Neural cell (in vitro differentiated cells): ENCODE data around the gene SLC25A17. TPM values are rescaled to one million over a fixed set of nuclear protein-coding genes. Genes with fewer than 3 reads are reported as not detected.

Source experiments
- H2AFZ ChIP-seq: fragments of 200-600, 300-800 bp; sonication (generic), shearing (Covaris generic); 2 replicates; pipeline ENCODE4 v1.6.0; 2014; ENCODE audit warnings: low read depth, mild to moderate bottlenecking, antibody characterized with exemption, low read length, moderate library complexity
- H3F3A ChIP-seq: fragments of 200-600 bp; shearing (Covaris generic); 2 replicates; pipeline ENCODE4 v1.6.1; 2016; ENCODE audit warnings: mild to moderate bottlenecking, moderate library complexity, mixed read lengths, antibody characterized with exemption, low read length; ENCODE audit not compliant: insufficient read depth, poor library complexity, severe bottlenecking
- H3K27ac ChIP-seq: fragments of 200-600, 300-800 bp; sonication (generic), shearing (Covaris generic); 2 replicates; pipeline ENCODE4 v1.5.1; 2014; ENCODE audit warnings: mild to moderate bottlenecking, low read length, moderate library complexity
- H3K27me3 ChIP-seq: fragments of 300-800, 200-600 bp; sonication (generic), shearing (Covaris generic); 2 replicates; pipeline ENCODE4 v1.6.0; 2014; ENCODE audit warnings: mild to moderate bottlenecking, low read depth, low read length, moderate library complexity; ENCODE audit not compliant: insufficient read depth
- H3K36me3 ChIP-seq: fragments of 300-800, 200-600 bp; sonication (generic), shearing (Covaris generic); 2 replicates; pipeline ENCODE4 v1.5.1; 2014; ENCODE audit warnings: mild to moderate bottlenecking, antibody characterized with exemption, low read length, moderate library complexity; ENCODE audit not compliant: insufficient read depth
- H3K4me2 ChIP-seq: fragments of 300-800, 200-600 bp; sonication (generic), shearing (Covaris generic); 2 replicates; pipeline ENCODE4 v1.6.0; 2014; ENCODE audit warnings: mild to moderate bottlenecking, low read length
- H3K4me3 ChIP-seq: fragments of 300-800, 200-600 bp; sonication (generic), shearing (Covaris generic); 2 replicates; pipeline ENCODE4 v1.5.1; 2014; ENCODE audit warnings: mild to moderate bottlenecking, low read length, moderate library complexity
- H3K79me2 ChIP-seq: fragments of 200-600 bp; shearing (Covaris generic); replicated peaks from 2 replicates; pipeline ENCODE4 v1.6.0; 2014; ENCODE audit warnings: mild to moderate bottlenecking, low read length, moderate library complexity; ENCODE audit not compliant: insufficient read depth
- H3K9ac ChIP-seq: fragments of 300-800, 200-600 bp; sonication (generic), shearing (Covaris generic); 2 replicates; pipeline ENCODE4 v1.6.1; 2016; ENCODE audit warnings: mild to moderate bottlenecking, low read length, mixed read lengths
- H3K9me2 ChIP-seq: fragments of 200-600 bp; shearing (Covaris generic); 2 replicates; pipeline ENCODE4 v1.6.1; 2016; ENCODE audit warnings: mild to moderate bottlenecking, low read length, mixed read lengths; ENCODE audit not compliant: insufficient read depth
- H3K9me3 ChIP-seq: fragments of 200-600, 300-800 bp; sonication (generic), shearing (Covaris generic); 2 replicates; pipeline ENCODE4 v1.6.1; 2016; ENCODE audit warnings: mild to moderate bottlenecking, mixed run types, low read length, moderate library complexity, mixed read lengths
- H4K20me1 ChIP-seq: fragments of 200-600 bp; shearing (Covaris generic); 2 replicates; pipeline ENCODE4 v1.6.1; 2016; ENCODE audit warnings: mild to moderate bottlenecking, mixed run types; ENCODE audit not compliant: insufficient read depth
- EP300 ChIP-seq: fragments of 450-650 bp; conservative IDR thresholded peaks from 2 replicates; pipeline ENCODE4 v1.6.1; 2014; ENCODE audit warnings: antibody characterized with exemption, mild to moderate bottlenecking, moderate library complexity; ENCODE audit not compliant: poor library complexity, severe bottlenecking
- EZH2 ChIP-seq: fragments of 200-600, 300-800 bp; shearing (Covaris generic), sonication (generic); IDR thresholded peaks from 2 replicates; pipeline ENCODE4 v1.6.1; 2014; ENCODE audit warnings: antibody characterized with exemption, low read length, borderline replicate concordance, mild to moderate bottlenecking; ENCODE audit not compliant: insufficient read depth, poor library complexity, severe bottlenecking
- MXI1 ChIP-seq: fragments of 450-650 bp; conservative IDR thresholded peaks from 2 replicates; pipeline ENCODE4 v1.6.1; 2014; ENCODE audit warnings: antibody characterized with exemption, mild to moderate bottlenecking; ENCODE audit not compliant: poor library complexity, severe bottlenecking
- POLR2AphosphoS5 ChIP-seq: IDR thresholded peaks from 2 replicates; pipeline ENCODE4 v1.6.1; 2012
- REST ChIP-seq: IDR thresholded peaks from 2 replicates; pipeline ENCODE4 v1.6.1; 2012; ENCODE audit warnings: borderline replicate concordance
- SMC3 ChIP-seq: fragments of 450-650 bp; conservative IDR thresholded peaks from 2 replicates; pipeline ENCODE4 v1.6.1; 2014; ENCODE audit warnings: antibody characterized with exemption, mild to moderate bottlenecking, moderate library complexity; ENCODE audit not compliant: poor library complexity
- polyA plus RNA-seq: library from polyadenylated mRNA; depleted of rRNA; stranded (reverse); fragments of >200 nt; gene quantifications from 2 replicates; pipeline ENCODE4 v1.2.3, GENCODE V29; 2014
- TF ChIP-seq, protein P1 (sequence below): fragments of 450-650 bp; IDR thresholded peaks from 2 replicates; pipeline ENCODE4 v1.5.1; 2014; ENCODE audit warnings: antibody characterized with exemption, mild to moderate bottlenecking, moderate library complexity; ENCODE audit not compliant: poor library complexity, severe bottlenecking

The SLC25A17 gene
- polyA plus RNA-seq, 1 donor from 2014 or later: 49.3 TPM

GRCh38 chr22:40733919-40734318, 85.2 kb downstream of the SLC25A17 start:
- H2AFZ ChIP-seq: no peak overlapping the region
- TF ChIP-seq REST (peak; percentile 36), POLR2AphosphoS5 (peak; percentile 38)
- TF ChIP-seq, protein P1, sequence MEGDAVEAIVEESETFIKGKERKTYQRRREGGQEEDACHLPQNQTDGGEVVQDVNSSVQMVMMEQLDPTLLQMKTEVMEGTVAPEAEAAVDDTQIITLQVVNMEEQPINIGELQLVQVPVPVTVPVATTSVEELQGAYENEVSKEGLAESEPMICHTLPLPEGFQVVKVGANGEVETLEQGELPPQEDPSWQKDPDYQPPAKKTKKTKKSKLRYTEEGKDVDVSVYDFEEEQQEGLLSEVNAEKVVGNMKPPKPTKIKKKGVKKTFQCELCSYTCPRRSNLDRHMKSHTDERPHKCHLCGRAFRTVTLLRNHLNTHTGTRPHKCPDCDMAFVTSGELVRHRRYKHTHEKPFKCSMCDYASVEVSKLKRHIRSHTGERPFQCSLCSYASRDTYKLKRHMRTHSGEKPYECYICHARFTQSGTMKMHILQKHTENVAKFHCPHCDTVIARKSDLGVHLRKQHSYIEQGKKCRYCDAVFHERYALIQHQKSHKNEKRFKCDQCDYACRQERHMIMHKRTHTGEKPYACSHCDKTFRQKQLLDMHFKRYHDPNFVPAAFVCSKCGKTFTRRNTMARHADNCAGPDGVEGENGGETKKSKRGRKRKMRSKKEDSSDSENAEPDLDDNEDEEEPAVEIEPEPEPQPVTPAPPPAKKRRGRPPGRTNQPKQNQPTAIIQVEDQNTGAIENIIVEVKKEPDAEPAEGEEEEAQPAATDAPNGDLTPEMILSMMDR: no peak
- H3K9ac ChIP-seq: no peak overlapping the region
- no peak overlapping the region for H3K4me2 ChIP-seq
- H3K36me3 ChIP-seq: no peaks in the 10 kb centered on the region
- no peaks in the 10 kb centered on the region for H3F3A ChIP-seq
- H3K79me2 ChIP-seq: no peaks in the 10 kb centered on the region
- H3K9me2 ChIP-seq: no peaks in the 10 kb centered on the region
- no peaks in the 10 kb centered on the region for H4K20me1 ChIP-seq
- no peak overlapping the region for H3K4me3 ChIP-seq
- H3K9me3 ChIP-seq: no peaks in the 10 kb centered on the region
- no peak overlapping the region for H3K27ac ChIP-seq
- no peaks in the 10 kb centered on the region for H3K27me3 ChIP-seq

DNA sequence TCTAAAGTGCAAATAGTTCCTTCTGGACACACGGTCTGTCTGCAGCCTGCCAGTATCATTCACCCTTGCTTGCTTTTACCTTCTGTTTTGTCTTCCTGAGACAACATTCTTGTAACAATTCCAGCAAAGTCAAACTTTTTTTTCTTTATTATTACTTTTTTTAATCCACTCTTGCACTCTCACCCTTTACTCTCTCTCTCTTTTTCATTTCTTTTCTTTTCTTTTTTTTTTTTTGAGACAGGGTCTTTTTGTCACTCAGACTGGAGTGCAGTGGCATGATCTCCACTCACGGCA, 86.2 kb downstream of the SLC25A17 start:
- H3K27me3 ChIP-seq: no peaks in the 10 kb centered on the region
- no peak overlapping the region for H3K9ac ChIP-seq
- no peak overlapping the region for H3K4me3 ChIP-seq
- no peak overlapping the region for H3K4me2 ChIP-seq
- H4K20me1 ChIP-seq: no peaks in the 10 kb centered on the region
- H2AFZ ChIP-seq: no peak overlapping the region
- no peaks in the 10 kb centered on the region for H3K79me2 ChIP-seq
- H3K9me3 ChIP-seq: no peaks in the 10 kb centered on the region
- no peak overlapping the region for H3K27ac ChIP-seq
- no peaks in the 10 kb centered on the region for H3K9me2 ChIP-seq
- H3F3A ChIP-seq: no peaks in the 10 kb centered on the region
- H3K36me3 ChIP-seq: no peaks in the 10 kb centered on the region
- TF ChIP-seq, protein P1: no peak
- TF ChIP-seq EP300 (no peak), EZH2 (no peak), REST (no peak), MXI1 (no peak), SMC3 (no peak)
